Ammon's horn (tissue), 1 donor: ENCODE results near the gene RAB6A.
"Not testable (repeated sequence)": the region's sequence is repeated elsewhere in the genome, so short reads cannot be mapped to it uniquely, and the experiment has no call there.

Experiments
- DNase-seq: peaks from one replicate; pipeline ENCODE4 v3.0.0-alpha.2; 2016; ENCODE audit warnings: low spot score

Gene RAB6A

GRCh38 chr11:73760679-73761402 is at the start of gene RAB6A:
Gene RAB6A, minus strand, starts transcription at chr11:73761074. Its CDS starts 439 bp downstream, at chr11:73760635.
- DNase-seq, result peak; percentile 100

- DNase-seq, result no peak
Observed at GRCh38 chr11:73810637-73811036, 49.8 kb upstream of the RAB6A start.

DNA sequence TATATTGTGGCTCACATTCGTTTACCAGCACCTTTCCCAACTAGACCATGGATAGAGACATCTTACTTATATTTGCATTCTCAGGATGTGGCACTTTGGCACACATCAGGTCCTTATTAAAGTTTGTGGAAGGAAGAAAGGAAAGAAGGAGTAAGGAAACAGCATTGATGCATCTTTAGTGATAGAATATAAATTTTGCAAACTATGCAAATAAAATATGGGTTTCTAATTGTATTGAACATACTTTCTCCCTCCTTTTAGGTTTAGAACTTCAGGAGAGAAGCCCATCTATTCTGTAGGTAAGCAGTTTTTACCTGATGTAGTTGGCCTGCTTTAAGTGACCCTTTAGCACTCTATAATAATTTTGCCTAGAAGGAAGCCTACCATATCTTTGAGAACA is 47.2 kb upstream of the RAB6A start:
- DNase-seq, result no peak

DNA sequence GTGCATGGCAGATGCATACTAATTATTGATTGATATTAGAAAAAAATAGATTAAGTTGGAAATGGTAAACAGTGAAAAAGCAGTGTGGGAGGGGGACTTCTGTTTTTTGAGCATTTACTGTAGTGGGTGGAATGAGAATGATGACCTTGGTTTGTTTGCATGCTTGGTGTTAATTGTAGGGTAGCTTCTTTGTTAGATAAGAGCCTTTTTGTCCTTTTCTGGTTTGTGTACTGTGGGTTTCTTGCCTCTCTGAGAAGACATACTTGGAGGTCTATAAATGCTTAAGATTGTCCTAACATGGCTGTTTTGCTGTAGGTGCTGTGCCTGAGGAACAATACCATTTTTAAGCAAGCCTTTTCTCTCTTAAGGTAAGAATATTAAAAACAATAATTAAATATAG is 43.8 kb upstream of the RAB6A start:
- DNase-seq, result no peak

- no peak for DNase-seq
Observed at GRCh38 chr11:73801136-73801535, 40.3 kb upstream of the RAB6A start.

DNA sequence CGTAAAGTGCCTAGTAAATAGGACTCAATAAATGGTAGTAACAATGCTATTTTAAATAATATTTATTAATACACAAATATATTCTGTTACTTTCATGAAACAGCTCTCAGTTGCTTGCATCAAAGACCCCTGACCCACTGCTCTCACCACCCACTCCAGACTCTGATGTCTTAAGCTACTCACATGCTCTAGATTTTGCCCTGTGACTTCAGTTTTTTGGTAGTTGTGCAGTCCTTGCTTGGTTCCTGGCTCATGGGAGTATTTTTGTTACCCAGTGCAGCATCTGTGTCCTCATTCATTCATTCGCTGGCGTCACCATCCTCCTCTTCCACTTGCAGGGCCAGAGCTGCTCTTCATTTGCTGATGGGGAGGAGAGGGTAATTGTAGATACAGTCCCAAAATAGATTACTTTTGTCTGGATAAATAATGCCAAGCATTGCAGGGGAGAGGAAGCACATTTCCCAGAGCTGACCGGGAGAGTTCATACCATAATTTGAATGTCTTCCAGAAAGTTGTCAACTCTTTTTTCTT is 39.5 kb upstream of the RAB6A start:
- DNase-seq, result peak; percentile 27

DNA sequence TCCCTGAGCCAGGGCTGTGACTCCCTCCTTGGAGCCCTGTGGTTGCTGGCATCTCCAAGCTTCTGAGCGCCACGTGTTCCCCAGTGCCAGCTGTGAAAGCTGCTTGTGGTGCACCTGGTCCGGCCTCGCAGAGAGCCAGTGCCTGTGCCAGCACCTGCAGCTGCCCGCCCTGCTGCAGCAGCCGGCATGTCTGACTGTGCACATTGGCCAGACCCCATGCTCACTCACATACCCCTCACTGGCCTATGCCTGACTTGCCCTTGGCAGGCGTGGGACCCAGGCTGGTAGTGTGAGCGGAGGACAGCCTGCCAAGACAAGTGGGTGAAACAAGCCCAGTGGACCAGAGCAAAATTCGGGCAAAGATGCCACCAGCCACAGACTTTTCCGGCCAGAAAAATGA is 36.6 kb upstream of the RAB6A start:
- DNase-seq, result peak; percentile 68

- DNase-seq, result peak; percentile 90
Observed at GRCh38 chr11:73795925-73796632, 35.2 kb upstream of the RAB6A start.

DNA sequence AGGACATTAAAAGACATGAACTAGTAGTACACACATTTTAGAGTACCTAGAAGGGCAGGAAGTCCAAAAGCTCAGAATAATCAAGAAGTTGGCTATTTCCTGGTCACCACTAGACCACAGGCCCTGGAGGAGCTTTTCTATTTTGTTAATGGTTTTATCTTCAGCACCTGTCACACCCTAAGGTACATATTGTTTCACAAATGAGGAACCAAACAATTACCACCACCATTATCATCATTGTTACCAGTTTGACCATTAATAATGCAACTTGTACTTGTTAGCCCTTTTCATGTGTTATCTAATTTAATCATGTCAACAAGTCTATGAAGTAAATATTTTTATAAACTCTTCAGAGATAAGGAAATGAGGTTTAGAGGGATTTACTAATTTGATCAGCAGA is 31.7 kb upstream of the RAB6A start:
- no peak for DNase-seq

DNA sequence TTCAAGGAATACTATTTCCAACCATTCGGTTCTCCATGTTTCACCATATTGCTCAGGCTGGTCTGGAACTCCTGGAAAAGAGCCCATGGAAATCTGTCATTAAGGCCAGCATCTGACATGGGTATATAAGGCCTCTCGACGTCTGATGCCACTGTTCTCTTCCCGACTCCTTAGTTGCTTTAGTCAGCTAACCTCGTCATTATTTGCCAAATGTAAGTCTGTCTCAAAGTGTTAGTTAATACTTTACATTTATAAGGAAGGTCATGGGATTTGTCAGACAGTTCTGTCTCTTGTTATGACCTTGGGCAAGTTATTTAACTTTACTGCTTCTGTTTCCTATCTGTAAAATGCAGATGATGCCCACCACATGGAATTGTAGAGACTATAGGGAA is 28.4 kb upstream of the RAB6A start:
- no peak for DNase-seq

GRCh38 chr11:73787643-73788558 is 27.0 kb upstream of the RAB6A start, which contains the start of gene MRPL48:
Gene MRPL48, plus strand, starts transcription at chr11:73787874. Its CDS starts 98 bp downstream, at chr11:73787972.
- peak; percentile 92 for DNase-seq

- no peak for DNase-seq
Observed at GRCh38 chr11:73787051-73787642, 26.3 kb upstream of the RAB6A start.

DNA sequence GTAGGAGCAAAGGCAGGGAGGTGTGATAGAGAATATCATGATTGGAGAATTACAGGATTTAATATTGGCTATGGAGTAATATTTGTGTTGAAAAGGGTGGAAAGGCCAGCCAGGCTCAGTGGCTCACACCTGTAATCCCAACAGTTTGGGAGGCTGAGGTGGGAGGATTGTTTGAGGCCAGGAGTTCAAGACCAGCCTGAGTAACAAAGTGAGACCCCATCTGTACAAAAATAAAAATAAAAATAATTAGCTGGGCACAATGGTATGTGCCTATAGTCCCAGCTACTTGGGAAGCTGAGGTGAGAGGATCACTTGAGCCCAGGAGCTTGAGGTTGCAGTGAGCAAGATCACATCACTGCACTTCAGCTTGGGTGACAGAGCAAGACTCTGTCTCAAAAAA is 24.6 kb upstream of the RAB6A start:
- not testable (repeated sequence) for DNase-seq

DNA sequence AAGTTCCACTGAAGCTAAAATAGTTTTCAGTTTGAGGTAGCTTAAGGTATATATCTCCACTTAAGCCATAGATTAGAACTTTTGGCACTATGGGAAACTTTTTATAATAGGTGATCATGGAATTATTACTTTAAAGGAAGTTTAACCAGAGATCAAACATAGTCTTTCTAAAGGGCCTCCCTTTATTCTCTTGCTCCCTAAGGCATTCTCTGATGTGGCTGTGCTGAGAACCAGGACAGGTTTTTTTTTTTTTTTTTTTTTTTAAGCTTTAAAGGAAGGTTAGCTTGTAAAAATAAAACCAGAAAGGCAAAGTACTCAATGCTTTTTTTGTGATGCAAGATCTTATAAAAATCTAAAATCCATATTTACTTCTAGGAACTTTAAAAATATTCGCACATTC is 23.9 kb upstream of the RAB6A start:
- DNase-seq, result no peak

DNA sequence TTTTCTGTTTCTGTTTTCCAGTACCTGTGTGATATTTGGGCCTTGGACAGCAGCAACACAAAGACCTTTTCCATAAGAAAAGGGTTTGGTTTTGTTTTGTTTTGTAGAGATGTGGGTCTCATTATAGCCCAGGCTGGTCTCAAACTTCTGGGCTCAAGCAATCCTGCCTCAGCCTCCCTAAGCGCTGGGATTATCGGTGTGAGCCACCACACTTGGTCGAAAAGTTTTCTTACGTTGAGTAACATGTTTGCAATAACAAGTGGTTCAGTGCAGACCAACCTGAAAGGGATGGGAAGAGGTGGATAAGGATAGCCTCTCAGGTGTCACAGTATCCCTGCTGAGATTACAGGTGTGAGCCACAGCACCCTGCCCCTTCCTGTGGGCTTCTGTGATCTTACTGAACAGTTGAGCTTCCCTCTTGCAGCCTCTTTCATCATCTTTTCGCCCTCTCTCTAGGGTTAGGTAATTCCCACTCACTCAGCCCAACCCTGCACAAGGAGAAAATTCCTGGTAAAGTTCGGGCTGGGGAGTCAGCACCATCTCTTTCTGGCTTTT is 23.3 kb upstream of the RAB6A start:
- no peak for DNase-seq

DNA sequence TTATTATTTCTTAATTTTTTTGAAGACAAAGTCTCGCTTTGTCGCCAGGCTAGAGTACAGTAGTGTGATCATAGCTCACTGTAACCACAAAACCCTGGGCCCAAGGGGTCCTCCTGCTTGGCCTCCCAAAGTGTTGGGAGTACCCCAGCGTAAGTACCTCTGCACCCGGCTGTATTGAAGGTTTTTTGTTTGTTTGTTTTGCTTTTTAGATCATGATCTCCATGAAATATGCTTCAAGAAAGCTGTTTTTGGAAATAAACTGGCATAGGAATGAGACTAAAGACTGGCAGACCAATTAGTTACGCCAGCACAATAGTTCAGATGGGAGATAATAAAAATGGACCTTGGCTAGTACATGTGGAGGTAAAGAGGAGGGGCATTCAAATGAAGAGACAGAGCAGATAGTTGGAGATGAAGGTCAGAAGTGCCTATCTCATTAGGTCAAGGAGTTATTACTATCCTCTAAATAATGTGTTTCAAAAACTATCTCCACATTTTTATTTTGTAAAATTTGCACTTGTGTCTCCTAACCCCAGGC is 22.7 kb upstream of the RAB6A start:
- DNase-seq, result no peak

- no peak for DNase-seq
Observed at GRCh38 chr11:73781303-73781702, 20.4 kb upstream of the RAB6A start.

DNA sequence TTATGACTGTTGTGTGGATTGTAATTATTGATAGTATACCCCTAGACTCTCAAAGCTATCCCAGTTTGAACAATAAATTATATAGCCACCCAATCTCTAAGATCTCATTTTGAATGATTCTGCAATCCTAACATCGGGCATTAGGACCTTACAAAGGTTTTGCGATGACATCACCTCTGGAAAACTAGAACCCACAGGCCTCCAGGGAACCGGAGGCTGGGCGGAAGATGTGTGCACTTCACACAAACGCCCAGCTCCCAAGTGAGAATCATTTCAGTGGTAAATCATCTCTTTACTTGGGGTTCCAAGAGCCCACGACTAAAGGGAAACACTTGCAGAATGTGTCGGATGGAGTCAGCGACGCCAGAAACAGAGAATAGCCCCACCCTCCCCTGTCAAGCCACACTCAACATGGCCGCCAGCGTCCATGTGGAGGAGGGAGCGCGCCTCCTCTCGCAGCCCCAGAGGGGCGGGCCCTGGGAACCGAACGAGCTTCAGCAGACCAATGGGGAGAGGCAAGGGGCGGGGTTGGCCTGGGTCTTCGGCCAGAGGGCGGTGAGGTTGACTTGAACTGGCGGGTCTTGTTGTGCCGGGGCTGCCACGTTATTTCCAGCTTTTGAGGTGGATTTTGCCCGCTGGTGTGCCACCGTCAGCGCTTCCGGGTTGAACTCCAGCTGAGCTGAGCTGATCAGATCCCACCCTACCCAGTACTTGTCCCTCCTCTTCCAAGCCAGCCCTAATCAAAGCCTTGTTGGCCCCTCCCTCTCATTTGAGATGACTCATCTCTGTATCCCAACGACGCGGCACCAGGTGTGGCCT is 18.4 kb upstream of the RAB6A start:
- DNase-seq, result peak; percentile 99

DNA sequence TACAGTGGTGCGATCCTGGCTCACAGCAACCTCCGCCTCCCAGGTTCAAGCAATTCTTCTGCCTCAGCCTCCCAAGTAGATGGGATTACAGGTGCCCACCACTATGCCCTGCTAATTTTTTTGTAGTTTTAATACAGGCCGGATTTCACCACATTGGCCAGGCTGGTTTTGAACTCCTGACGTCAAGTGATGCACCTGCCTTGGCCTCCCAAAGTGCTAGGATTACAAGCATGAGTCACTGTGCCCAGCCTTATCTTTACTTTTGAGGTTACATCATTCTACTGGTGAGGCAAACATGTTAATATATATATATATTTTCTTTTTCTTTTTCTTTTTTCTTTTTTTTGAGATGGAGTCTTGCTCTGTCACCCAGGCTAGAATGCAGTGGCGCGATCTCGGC is 9.9 kb upstream of the RAB6A start:
- DNase-seq, result not testable (repeated sequence)

GRCh38 chr11:73766763-73767162 is 5.9 kb upstream of the RAB6A start:
- DNase-seq, result no peak
